ACHN (cell line): ENCODE data around the gene CHRNA4.

ENCODE experiments used
- DNase-seq: peaks from one replicate; pipeline ENCODE4 v3.0.0-alpha.2; 2015
- in situ Hi-C: cut with HindIII; loops from 2 replicates; pipeline ENCODE4 v1.10.0; 2017; ENCODE audit warnings: low sequenced_read_pairs, low pct_ligation_motif_present, low pct_unique_long_range_greater_than_20kb

The CHRNA4 gene

GRCh38 chr20:63331741-63332400 lies 29.3 kb downstream of the CHRNA4 start:
- DNase-seq, result no peak
- in situ Hi-C loops, result no loop called here

DNA sequence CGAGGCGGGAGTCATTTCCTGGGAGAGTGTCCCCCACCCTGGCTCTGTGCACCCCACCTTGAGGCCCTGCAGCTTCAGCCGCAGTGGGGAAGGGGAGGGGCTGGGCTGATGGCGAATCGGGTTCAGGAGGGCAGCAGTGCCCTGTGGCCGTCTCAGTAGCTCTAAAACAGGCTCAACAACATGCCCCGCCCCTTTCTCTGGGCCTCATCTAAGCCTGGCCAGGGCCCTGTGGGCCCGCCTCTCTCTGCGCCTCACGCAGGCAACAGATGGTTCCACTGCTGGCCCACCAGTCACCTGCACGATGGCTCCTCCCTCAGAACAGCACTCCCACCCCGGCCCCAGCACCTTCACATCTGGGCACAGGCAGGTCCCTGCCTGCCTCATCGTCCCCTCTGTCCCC lies 30.2 kb downstream of the CHRNA4 start:
- in situ Hi-C loops, result no loop called here
- DNase-seq, result no peak

GRCh38 chr20:63330084-63330760 lies 30.9 kb downstream of the CHRNA4 start:
- in situ Hi-C loops, result no loop called here
- no peak for DNase-seq

GRCh38 chr20:63329331-63330083 lies 31.6 kb downstream of the CHRNA4 start:
- in situ Hi-C loops, result no loop called here
- DNase-seq, result no peak

GRCh38 chr20:63328718-63329275 lies 32.4 kb downstream of the CHRNA4 start:
- DNase-seq, result no peak
- in situ Hi-C loops, result no loop called here

- in situ Hi-C loops, result no loop called here
- no peak for DNase-seq
Observed at GRCh38 chr20:63328026-63328700, 33.0 kb downstream of the CHRNA4 start.

- in situ Hi-C loops, result no loop called here
Observed at GRCh38 chr20:63327231-63327745, 33.9 kb downstream of the CHRNA4 start.

GRCh38 chr20:63326314-63327230 lies 34.6 kb downstream of the CHRNA4 start:
- DNase-seq, result no peak
- in situ Hi-C loops, result no loop called here

More at GRCh38 chr20:63327231-63327745, 33.9 kb downstream of the CHRNA4 start:
- no peak for DNase-seq

DNA sequence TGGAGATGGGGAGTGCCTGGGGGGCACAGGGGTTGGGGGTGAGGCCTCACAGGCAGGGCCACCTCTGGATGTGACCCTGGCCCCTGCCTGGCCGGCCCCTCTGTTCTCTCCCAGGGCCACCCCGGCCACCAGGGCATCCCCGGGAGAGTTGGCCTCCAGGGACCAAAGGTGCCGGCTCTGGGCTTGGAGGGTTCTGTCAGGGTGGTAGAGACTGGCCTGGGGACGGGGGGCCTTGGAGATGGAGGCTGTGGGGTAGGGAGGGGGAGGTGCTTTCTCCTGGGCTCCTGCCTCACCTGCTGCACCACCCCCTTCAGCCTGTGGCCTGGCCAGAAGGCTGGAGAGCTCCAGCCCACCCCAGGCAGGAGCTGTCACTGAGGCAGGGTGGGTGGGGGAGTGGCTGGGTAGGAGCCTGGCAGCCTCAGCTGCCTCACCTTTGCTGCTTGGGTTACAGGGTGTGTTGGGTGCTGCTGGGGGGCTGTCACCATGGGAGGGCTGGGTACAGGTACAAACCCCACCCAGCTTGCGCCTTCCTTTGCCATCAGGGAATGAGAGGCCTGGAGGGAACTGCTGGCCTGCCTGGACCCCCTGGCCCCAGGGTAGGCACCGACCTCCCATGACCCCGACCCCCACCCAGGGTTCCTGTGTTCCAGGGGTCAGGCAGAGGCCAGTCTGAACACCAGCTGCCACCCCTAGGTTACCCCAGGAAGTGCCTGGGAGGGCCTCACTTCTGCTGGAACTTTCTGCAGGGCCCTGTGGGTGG lies 35.4 kb downstream of the CHRNA4 start:
- DNase-seq, result no peak
- in situ Hi-C loops, result no loop called here

DNA sequence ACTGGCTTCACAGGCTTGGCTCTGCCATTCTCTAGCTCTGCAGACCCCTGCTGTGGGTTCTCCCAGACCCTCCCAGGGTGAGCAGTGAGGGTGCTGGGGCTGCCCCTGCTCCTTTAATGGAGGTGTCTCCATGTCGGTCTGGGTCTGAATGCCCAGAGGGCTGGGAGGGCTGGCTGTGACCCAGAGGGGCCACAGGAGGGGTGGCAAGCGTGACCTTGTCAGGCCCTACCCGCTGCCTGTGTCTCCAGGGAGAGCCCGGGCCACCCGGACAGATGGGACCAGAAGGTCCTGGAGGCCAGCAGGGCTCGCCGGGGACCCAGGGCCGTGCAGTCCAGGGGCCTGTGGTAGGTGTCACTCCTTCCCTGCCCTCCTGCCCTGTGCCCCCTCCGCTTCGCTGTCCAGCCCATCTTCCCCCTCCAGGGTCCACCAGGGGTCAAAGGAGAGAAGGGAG lies 36.1 kb downstream of the CHRNA4 start:
- in situ Hi-C loops, result no loop called here
- no peak for DNase-seq

DNA sequence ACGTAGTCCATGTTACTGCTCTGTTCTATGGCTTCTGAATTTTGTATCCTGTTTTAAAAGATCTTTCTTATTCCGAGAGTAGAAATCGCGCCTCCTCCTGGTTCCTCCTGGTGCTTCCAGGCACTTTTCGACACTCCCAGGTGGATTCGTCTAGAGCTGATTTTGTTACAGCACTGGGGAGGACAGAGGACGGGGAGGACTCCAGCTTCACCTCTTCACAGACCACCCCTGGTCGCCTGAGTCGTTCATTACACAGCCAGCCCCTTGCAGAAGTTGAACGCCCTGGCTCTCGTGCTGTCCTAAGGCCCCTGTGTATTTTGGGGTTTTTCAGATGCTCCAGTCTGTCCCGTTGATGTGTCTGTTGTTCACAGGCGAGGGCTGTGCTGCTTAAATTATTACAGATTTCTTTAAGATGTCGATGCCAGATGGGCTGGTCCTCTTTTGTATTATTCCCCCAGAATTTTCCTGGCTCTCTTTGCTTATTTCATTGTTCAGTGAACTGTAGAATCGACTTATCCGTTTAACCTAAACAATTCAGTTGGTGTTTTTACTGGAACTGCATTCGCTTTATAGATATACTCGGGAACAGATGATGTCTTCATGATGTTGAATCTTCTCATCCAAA lies 37.7 kb downstream of the CHRNA4 start:
- in situ Hi-C loops, result no loop called here
- no peak for DNase-seq

DNA sequence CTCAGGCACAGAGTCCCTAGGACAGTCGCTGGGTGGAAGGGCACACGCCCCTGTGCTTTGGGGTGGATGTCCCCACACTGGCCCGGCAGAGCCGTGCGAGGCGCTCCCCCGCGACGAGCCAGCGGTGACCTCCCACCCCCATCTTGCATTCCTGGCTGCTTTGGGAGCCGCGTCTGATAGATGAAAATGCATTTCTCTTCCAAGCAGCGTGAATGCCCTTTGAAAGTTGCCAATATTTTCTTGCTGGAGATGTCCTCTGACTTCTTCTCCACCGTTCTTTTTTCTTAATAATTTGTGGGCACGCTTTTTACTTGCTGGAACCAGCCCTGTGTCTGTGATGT lies 38.2 kb downstream of the CHRNA4 start:
- in situ Hi-C loops, result no loop called here
- no peak for DNase-seq

DNA sequence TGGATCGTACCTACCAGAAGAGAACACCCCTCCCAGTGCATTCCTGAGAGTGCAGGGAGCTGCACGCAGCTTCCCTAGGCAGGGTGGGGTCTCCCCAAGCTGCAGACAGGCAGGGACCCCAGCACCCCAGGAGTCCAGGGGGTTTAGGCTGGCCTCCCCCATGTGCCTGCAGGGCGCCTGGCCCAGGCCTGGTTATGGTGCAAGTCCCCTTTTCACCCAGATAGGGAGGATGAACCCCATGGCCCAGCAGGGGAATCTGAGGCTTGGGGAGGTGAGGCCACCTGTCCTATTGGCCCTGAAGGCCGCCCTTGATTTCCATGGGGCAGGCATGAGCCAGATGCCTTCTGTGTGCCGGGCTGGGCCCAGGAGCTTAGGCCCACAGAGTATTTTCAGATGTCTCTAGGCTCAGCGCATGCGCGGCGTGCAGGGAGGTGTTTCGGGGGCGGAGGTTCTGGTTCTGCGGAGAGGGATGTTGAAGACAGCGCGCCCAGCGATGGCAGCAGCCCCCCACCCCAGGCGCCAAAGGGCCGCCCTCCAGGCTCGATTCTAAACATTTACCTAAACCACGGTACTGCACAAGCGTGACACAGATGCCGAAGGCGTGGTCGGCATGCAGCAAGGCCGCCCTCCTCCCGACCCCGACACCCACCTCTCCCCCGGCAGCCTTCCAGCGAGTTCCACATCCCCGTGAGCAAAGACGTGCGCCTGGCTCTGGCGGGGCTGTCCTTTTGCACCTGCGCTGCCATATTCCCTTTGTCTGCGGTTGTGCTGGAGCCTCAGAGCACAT lies 38.8 kb downstream of the CHRNA4 start:
- in situ Hi-C loops, result no loop called here
- no peak for DNase-seq

GRCh38 chr20:63321148-63321831 lies 39.9 kb downstream of the CHRNA4 start:
- in situ Hi-C loops, result no loop called here
- DNase-seq, result no peak

- DNase-seq, result no peak
- in situ Hi-C loops, result no loop called here
Observed at GRCh38 chr20:63320616-63321147, 40.5 kb downstream of the CHRNA4 start.
